ENCODE results near the gene UBE2G2. TPM values are rescaled to one million over a fixed set of nuclear protein-coding genes. Genes with fewer than 3 reads are reported as not detected.

Gene UBE2G2
- total RNA-seq, 4 donors from 2014 or later, result 90.4 to 127 (median 95.3) TPM

DNA sequence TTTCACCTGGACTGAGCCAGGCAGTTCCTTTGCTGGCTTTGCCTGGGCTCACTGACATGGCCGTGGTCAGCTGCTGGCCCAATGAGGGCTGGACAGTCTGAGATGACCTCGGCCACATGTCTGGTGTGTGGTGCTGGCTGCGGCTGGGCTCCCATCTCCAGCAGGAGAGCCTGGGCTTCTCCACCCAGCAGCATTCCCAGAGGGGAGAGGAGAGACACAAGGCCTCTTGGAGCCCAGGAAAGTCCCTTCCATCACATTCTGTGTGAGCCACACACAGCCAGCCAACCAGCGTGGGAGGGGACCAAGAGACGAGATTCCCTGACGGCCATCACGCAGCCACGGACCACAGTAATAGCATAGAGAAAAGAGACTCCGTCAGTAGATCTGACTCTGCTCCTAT, 37.3 kb upstream of the UBE2G2 start:
- H3K27me3 ChIP-seq, result no peaks in the 10 kb centered on the region
- H3K27ac ChIP-seq, result no peak overlapping the region
- WGBS, 2 donors, result 84 to 90% methylated on average over 8 to 9 of the region's 9 CpGs
- TF ChIP-seq, protein P1, sequence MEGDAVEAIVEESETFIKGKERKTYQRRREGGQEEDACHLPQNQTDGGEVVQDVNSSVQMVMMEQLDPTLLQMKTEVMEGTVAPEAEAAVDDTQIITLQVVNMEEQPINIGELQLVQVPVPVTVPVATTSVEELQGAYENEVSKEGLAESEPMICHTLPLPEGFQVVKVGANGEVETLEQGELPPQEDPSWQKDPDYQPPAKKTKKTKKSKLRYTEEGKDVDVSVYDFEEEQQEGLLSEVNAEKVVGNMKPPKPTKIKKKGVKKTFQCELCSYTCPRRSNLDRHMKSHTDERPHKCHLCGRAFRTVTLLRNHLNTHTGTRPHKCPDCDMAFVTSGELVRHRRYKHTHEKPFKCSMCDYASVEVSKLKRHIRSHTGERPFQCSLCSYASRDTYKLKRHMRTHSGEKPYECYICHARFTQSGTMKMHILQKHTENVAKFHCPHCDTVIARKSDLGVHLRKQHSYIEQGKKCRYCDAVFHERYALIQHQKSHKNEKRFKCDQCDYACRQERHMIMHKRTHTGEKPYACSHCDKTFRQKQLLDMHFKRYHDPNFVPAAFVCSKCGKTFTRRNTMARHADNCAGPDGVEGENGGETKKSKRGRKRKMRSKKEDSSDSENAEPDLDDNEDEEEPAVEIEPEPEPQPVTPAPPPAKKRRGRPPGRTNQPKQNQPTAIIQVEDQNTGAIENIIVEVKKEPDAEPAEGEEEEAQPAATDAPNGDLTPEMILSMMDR (IDR thresholded peaks at IDR 0.05), result no peak
- TF ChIP-seq POLR2A (IDR thresholded peaks at IDR 0.05), result no peak
- H3K36me3 ChIP-seq, result no peaks in the 10 kb centered on the region
- intact Hi-C loops (cut with DNase I), result no loop called here
- DNase-seq, result no peak
- H3K4me3 ChIP-seq (replicated peaks in 1 of 3), result no peak overlapping the region
- peaks cover 0 to 7% of the 10 kb centered on the region in 2 donors for H3K4me1 ChIP-seq
- no peaks in the 10 kb centered on the region for H3K9me3 ChIP-seq

GRCh38 chr21:44838039-44838895, 36.6 kb upstream of the UBE2G2 start:
- Histone ChIP-seq H3K27me3 (no peaks in the 10 kb centered on the region), H3K4me1 (peaks cover 0 to 7% of the 10 kb centered on the region in 2 donors), H3K4me3 (replicated peaks in 1 of 3) (no peak overlapping the region), H3K36me3 (no peaks in the 10 kb centered on the region), H3K9me3 (no peaks in the 10 kb centered on the region), H3K27ac (no peak overlapping the region)
- no peak for DNase-seq
- intact Hi-C loops (cut with DNase I), result no loop called here
- TF ChIP-seq POLR2A (IDR thresholded peaks at IDR 0.05), result no peak
- TF ChIP-seq, protein P1 (IDR thresholded peaks at IDR 0.05), result no peak
- WGBS, 2 donors, result 78 to 93% methylated on average over 11 to 25 of the region's 30 CpGs

- no peak for DNase-seq
- TF ChIP-seq, protein P1 (IDR thresholded peaks at IDR 0.05), result no peak
- TF ChIP-seq POLR2A (IDR thresholded peaks at IDR 0.05), result no peak
Measured at GRCh38 chr21:44837537-44837936, 35.9 kb upstream of the UBE2G2 start.

GRCh38 chr21:44836666-44837471, 35.2 kb upstream of the UBE2G2 start:
- peak; percentile 81 to 84 for DNase-seq
- Histone ChIP-seq H3K36me3 (no peaks in the 10 kb centered on the region), H3K27ac (no peak overlapping the region), H3K9me3 (no peaks in the 10 kb centered on the region), H3K4me1 (peaks cover 0 to 15% of the 10 kb centered on the region in 2 donors), H3K4me3 (replicated peaks in 1 of 3) (no peak overlapping the region), H3K27me3 (no peaks in the 10 kb centered on the region)
- WGBS, 2 donors, result 77 to 81% methylated on average over 10 to 23 of the region's 37 CpGs
- no peak for TF ChIP-seq POLR2A (IDR thresholded peaks at IDR 0.05)
- TF ChIP-seq, protein P1 (IDR thresholded peaks at IDR 0.05), result no peak
- intact Hi-C loops (cut with DNase I), result no loop called here

More at GRCh38 chr21:44837537-44837936, 35.9 kb upstream of the UBE2G2 start:
- Histone ChIP-seq H3K36me3 (no peaks in the 10 kb centered on the region), H3K27ac (no peak overlapping the region), H3K4me3 (replicated peaks in 1 of 3) (no peak overlapping the region), H3K9me3 (no peaks in the 10 kb centered on the region), H3K4me1 (peaks cover 0 to 14% of the 10 kb centered on the region in 2 donors), H3K27me3 (no peaks in the 10 kb centered on the region)
- intact Hi-C loops (cut with DNase I), result no loop called here
- WGBS, 2 donors, result 90 to 95% methylated on average over 10 to 11 of the region's 13 CpGs

- WGBS, 2 donors, result no CpG with 5 or more reads among the region's 3 CpGs
- intact Hi-C loops (cut with DNase I), result no loop called here
- DNase-seq, result no peak
Measured at GRCh38 chr21:44836349-44836665, 34.7 kb upstream of the UBE2G2 start.

More at GRCh38 chr21:44836349-44836665, 34.7 kb upstream of the UBE2G2 start:
- Histone ChIP-seq H3K4me1 (peaks cover 0 to 15% of the 10 kb centered on the region in 2 donors), H3K4me3 (replicated peaks in 1 of 3) (no peak overlapping the region), H3K27ac (no peak overlapping the region), H3K27me3 (no peaks in the 10 kb centered on the region), H3K36me3 (no peaks in the 10 kb centered on the region), H3K9me3 (no peaks in the 10 kb centered on the region)
- TF ChIP-seq POLR2A (IDR thresholded peaks at IDR 0.05), result no peak
- TF ChIP-seq, protein P1 (IDR thresholded peaks at IDR 0.05), result no peak
